NCI-H345 treated with DMSO at 0.1 percent for 48 hours (cell line): ENCODE results near the gene RUFY3.
"Not testable (repeated sequence)": the region's sequence is repeated elsewhere in the genome, so short reads cannot be mapped to it uniquely, and the experiment has no call there.

Experiments used
- DNase-seq: peaks from one replicate; lab custom pipeline; 2025; ENCODE audit not compliant: unreplicated experiment; lab: John Stamatoyannopoulos, UW

The RUFY3 gene

GRCh38 chr4:70735915-70736314, 14.2 kb downstream of the RUFY3 start:
- DNase-seq = not testable (repeated sequence)

- no peak for DNase-seq
These were observed 15.2 kb downstream of the RUFY3 start for GRCh38 chr4:70737006-70737405.

GRCh38 chr4:70737409-70737808, 15.6 kb downstream of the RUFY3 start:
- DNase-seq = no peak

- no peak for DNase-seq
These were observed 18.0 kb downstream of the RUFY3 start for GRCh38 chr4:70739496-70740337.

- DNase-seq = no peak
These were observed 20.3 kb downstream of the RUFY3 start for GRCh38 chr4:70741867-70742658.

- no peak for DNase-seq
These were observed 22.0 kb downstream of the RUFY3 start for GRCh38 chr4:70743731-70744130.

GRCh38 chr4:70746179-70746839, 24.5 kb downstream of the RUFY3 start:
- no peak for DNase-seq

- no peak for DNase-seq
These were observed 26.1 kb downstream of the RUFY3 start for GRCh38 chr4:70747874-70748273.

GRCh38 chr4:70749313-70749712, 27.5 kb downstream of the RUFY3 start:
- DNase-seq = no peak

- DNase-seq = no peak
These were observed 30.5 kb downstream of the RUFY3 start for GRCh38 chr4:70752236-70752635.

- no peak for DNase-seq
These were observed 31.9 kb downstream of the RUFY3 start for GRCh38 chr4:70753630-70754029.

GRCh38 chr4:70754470-70754869, 32.7 kb downstream of the RUFY3 start:
- no peak for DNase-seq

GRCh38 chr4:70754990-70755688, 33.4 kb downstream of the RUFY3 start:
- no peak for DNase-seq

- no peak for DNase-seq
These were observed 37.4 kb downstream of the RUFY3 start for GRCh38 chr4:70759126-70759525.

GRCh38 chr4:70759627-70760026, 37.9 kb downstream of the RUFY3 start:
- DNase-seq = no peak

- DNase-seq = no peak
These were observed 38.9 kb downstream of the RUFY3 start for GRCh38 chr4:70760662-70761061.

- no peak for DNase-seq
These were observed 39.6 kb downstream of the RUFY3 start for GRCh38 chr4:70761276-70761816.

GRCh38 chr4:70765368-70765767, 43.6 kb downstream of the RUFY3 start:
- DNase-seq = no peak

GRCh38 chr4:70768301-70768948, 46.7 kb downstream of the RUFY3 start:
- DNase-seq = no peak

GRCh38 chr4:70769396-70769795, 47.6 kb downstream of the RUFY3 start:
- DNase-seq = not testable (repeated sequence)
